GM12801 (cell line): ENCODE data around the gene TYK2.

Experiments used
- TF ChIP-seq, protein P1 (sequence below): IDR thresholded peaks from one replicate; pipeline ENCODE4 v1.5.1; 2011; ENCODE audit warnings: control low read depth; ENCODE audit not compliant: insufficient read length; ENCODE audit errors: extremely low read depth

Gene TYK2

DNA sequence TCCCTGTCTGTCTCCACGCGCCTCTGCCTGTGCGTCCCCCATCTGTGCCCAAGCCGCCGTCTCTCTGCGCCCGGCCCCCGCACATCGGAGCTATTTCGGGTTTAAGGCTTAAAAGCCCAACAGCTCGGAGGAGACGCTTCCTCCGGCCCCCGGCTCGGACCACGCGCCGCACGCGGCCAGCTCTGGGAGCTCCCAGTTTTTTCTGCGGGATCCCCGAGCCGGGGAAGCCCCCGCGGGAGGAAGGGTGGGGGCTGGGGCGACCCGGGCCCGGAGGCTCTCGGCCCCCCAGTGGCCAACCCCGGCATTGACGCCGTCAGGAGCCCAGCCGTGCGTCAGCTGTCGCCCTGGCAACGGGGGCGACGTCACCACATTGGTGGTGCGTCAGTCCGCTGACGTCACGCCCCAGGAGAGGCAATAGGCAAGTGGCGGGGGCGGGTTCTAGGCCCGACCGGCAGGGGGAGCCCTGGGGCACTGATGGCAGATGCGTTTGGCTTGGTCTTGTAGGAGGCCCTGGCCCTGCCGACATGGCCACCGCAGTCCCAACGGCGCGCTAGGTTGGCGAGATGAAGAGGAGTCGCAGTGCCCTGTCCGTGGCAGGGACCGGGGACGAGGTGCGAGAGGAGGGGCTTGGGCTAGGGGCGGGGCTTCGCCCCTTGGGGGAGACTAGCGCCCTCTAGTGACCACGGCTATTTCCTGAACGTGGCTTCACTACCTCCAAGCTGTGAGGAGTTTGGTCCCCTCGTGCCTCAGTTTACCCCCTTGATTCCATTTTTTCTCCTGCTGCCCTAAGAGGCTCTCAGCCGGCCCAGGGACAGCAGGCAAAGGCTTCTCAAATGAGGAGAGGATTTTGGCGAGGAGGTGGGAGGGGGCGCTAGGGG lies 36.2 kb upstream of the TYK2 start:
- TF ChIP-seq, protein P1, sequence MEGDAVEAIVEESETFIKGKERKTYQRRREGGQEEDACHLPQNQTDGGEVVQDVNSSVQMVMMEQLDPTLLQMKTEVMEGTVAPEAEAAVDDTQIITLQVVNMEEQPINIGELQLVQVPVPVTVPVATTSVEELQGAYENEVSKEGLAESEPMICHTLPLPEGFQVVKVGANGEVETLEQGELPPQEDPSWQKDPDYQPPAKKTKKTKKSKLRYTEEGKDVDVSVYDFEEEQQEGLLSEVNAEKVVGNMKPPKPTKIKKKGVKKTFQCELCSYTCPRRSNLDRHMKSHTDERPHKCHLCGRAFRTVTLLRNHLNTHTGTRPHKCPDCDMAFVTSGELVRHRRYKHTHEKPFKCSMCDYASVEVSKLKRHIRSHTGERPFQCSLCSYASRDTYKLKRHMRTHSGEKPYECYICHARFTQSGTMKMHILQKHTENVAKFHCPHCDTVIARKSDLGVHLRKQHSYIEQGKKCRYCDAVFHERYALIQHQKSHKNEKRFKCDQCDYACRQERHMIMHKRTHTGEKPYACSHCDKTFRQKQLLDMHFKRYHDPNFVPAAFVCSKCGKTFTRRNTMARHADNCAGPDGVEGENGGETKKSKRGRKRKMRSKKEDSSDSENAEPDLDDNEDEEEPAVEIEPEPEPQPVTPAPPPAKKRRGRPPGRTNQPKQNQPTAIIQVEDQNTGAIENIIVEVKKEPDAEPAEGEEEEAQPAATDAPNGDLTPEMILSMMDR: no peak

DNA sequence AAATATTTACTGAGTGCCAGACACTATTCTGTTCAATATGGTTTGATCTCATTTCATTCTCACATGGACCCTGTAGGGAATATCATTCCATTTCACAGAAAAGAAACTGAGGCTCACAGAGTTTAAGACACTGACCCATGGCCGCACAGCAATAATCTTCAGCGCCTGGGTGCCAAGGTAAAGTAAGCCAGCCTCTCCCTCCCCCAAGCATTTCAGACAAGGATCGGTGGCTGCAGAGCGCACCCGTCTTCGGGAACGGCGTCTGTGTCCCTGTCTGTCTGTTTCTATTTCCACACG lies 35.7 kb upstream of the TYK2 start:
- TF ChIP-seq, protein P1: no peak

DNA sequence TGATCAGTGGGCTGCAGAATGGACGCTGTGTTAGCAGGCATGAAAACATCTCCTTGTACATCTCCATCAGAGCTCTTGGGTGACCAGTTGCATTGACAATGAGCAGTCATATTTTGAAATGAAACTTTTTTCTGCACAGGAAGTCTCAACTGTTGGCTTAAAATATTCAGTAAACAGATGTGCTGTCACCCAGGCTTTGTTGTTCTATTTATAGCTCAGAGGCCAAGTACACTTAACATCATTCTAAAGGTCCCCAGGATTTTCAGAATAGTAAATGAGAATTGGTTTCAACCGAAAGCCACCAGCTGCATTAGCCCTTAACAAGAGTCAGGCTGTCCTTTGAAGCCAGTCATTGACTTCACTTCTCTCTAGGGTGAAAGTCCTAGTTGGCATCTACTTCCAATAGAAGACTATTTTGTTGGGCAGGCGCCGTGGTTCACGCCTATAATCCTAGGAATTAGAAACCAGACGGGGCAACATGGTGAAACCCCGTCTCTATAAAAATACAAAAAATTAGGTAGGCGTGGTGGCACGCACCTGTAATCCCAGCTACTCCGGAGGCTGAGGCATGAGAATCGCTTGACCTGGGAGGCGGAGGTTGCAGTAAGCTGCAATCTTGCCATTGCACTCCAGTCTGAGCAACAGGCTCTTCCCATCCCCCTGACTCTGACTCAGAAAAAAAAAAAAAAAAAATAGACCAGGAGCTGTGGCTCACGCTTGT lies 32.0 kb upstream of the TYK2 start:
- TF ChIP-seq, protein P1: no peak

DNA sequence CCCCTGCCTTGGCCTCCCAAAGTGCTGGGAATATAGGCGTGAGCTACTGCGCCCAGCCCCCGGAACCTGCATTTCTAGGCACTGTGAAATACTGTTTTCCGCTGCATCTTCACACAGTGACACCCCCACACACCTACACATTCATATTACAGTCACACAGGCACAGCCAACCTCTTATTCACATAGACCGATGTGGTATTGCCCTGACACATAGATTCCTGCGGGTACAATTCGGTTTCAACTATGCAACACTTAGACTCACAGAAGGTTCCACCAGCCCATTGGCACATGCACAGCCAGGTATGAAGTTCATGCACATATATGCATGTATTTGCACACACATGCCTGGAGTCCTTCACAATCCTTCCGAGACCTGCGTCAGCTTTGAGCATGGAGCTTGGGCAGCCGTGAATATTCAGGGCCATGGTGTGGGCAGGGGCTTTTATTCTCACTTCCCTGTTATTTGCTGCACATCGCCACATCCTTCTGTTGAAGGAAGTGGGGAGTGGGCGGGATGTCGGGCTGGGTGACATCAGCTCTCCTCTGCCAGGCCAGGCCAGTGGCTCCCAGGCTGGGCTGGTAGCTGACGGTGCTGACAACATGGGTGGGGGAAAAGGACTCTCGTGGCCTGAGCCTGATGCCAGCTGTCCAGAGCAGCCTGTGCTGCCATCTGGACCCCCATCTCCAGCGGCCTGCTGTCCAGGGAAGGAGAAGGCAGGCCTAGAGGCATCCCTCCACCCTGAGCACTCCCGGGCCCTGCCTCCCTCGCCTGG lies 28.3 kb upstream of the TYK2 start:
- TF ChIP-seq, protein P1: no peak

DNA sequence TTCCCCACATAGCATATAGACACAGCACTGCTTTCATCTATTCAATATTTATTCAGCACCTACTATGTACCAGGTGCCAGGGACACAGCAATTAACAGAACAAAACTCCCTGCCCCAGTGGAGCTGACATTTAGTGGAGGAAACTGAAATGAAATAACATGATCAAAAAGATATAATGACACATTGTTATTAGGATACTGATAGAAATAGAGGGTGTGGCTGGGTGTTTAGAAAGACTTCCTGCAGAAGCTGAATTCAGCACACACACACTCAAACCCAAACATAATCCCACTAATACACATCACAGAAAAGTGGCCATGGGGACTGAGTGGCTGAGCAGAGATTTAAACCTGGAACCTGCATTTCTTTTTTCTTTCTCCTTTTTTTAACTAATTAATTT lies 26.7 kb upstream of the TYK2 start:
- TF ChIP-seq, protein P1: no peak

GRCh38 chr19:10406191-10406590 lies 25.8 kb upstream of the TYK2 start:
- TF ChIP-seq, protein P1: no peak
